ENCODE results near the gene SOX14. TPM values are rescaled to one million over a fixed set of nuclear protein-coding genes. Genes with fewer than 3 reads are reported as not detected.

SOX14 gene
- total RNA-seq, 1 experiment from 2014 or later = not detected

- DNase-seq (ENCODE audit: unreplicated experiment) = no peak
- no TSS peak for BruUV-seq (replicated peaks)
- H3K27me3 Mint-ChIP-seq (ENCODE audit: insufficient read depth, unreplicated experiment) = peaks cover 54% of the 10 kb centered on the region
- H3K27ac Mint-ChIP-seq (ENCODE audit: low read depth, unreplicated experiment) = no peak overlapping the region
- H3K9me3 Mint-ChIP-seq (ENCODE audit: unreplicated experiment) = no peaks in the 10 kb centered on the region
- H3K4me3 Mint-ChIP-seq (ENCODE audit: unreplicated experiment) = no peak overlapping the region
- no peaks in the 10 kb centered on the region for H3K4me1 Mint-ChIP-seq (ENCODE audit: insufficient read depth, unreplicated experiment)
- POLR2A ChIA-PET = no interaction called here
- intact Hi-C loops (cut with micrococcal nuclease) = no loop called here
- no peaks in the 10 kb centered on the region for H3K36me3 Mint-ChIP-seq (ENCODE audit: insufficient read depth, unreplicated experiment)
- CTCF ChIA-PET = no interaction called here
- TF ChIP-seq CTCF (IDR thresholded peaks at IDR 0.05; ENCODE audit: unreplicated experiment) = no peak
Observed at GRCh38 chr3:137770835-137771399, 6.8 kb downstream of the SOX14 start.

GRCh38 chr3:137771401-137772213, 7.5 kb downstream of the SOX14 start:
- no peaks in the 10 kb centered on the region for H3K9me3 Mint-ChIP-seq (ENCODE audit: unreplicated experiment)
- H3K36me3 Mint-ChIP-seq (ENCODE audit: insufficient read depth, unreplicated experiment) = no peaks in the 10 kb centered on the region
- POLR2A ChIA-PET = no interaction called here
- no peak overlapping the region for H3K27ac Mint-ChIP-seq (ENCODE audit: low read depth, unreplicated experiment)
- H3K4me3 Mint-ChIP-seq (ENCODE audit: unreplicated experiment) = no peak overlapping the region
- CTCF ChIA-PET = no interaction called here
- intact Hi-C loops (cut with micrococcal nuclease) = no loop called here
- no peak for DNase-seq (ENCODE audit: unreplicated experiment)
- peaks cover 54% of the 10 kb centered on the region for H3K27me3 Mint-ChIP-seq (ENCODE audit: insufficient read depth, unreplicated experiment)
- BruUV-seq (replicated peaks) = no TSS peak
- TF ChIP-seq CTCF (IDR thresholded peaks at IDR 0.05; ENCODE audit: unreplicated experiment) = no peak
- no peaks in the 10 kb centered on the region for H3K4me1 Mint-ChIP-seq (ENCODE audit: insufficient read depth, unreplicated experiment)

- no peak for TF ChIP-seq CTCF (IDR thresholded peaks at IDR 0.05; ENCODE audit: unreplicated experiment)
- Mint-ChIP-seq H3K27me3 (ENCODE audit: insufficient read depth, unreplicated experiment) (peaks cover 57% of the 10 kb centered on the region), H3K27ac (ENCODE audit: low read depth, unreplicated experiment) (no peak overlapping the region), H3K4me3 (ENCODE audit: unreplicated experiment) (no peak overlapping the region), H3K4me1 (ENCODE audit: insufficient read depth, unreplicated experiment) (no peaks in the 10 kb centered on the region), H3K36me3 (ENCODE audit: insufficient read depth, unreplicated experiment) (no peaks in the 10 kb centered on the region), H3K9me3 (ENCODE audit: unreplicated experiment) (no peaks in the 10 kb centered on the region)
- CTCF ChIA-PET = no interaction called here
- intact Hi-C loops (cut with micrococcal nuclease) = no loop called here
- no TSS peak for BruUV-seq (replicated peaks)
- DNase-seq (ENCODE audit: unreplicated experiment) = no peak
- POLR2A ChIA-PET = no interaction called here
Observed at GRCh38 chr3:137772214-137772955, 8.3 kb downstream of the SOX14 start.

- POLR2A ChIA-PET = no interaction called here
- H3K9me3 Mint-ChIP-seq (ENCODE audit: unreplicated experiment) = no peaks in the 10 kb centered on the region
- H3K4me3 Mint-ChIP-seq (ENCODE audit: unreplicated experiment) = no peak overlapping the region
- no peak for DNase-seq (ENCODE audit: unreplicated experiment)
- H3K27ac Mint-ChIP-seq (ENCODE audit: low read depth, unreplicated experiment) = no peak overlapping the region
- H3K4me1 Mint-ChIP-seq (ENCODE audit: insufficient read depth, unreplicated experiment) = no peaks in the 10 kb centered on the region
- no peaks in the 10 kb centered on the region for H3K36me3 Mint-ChIP-seq (ENCODE audit: insufficient read depth, unreplicated experiment)
- TF ChIP-seq CTCF (IDR thresholded peaks at IDR 0.05; ENCODE audit: unreplicated experiment) = no peak
- intact Hi-C loops (cut with micrococcal nuclease) = no loop called here
- CTCF ChIA-PET = no interaction called here
- peaks cover 31% of the 10 kb centered on the region for H3K27me3 Mint-ChIP-seq (ENCODE audit: insufficient read depth, unreplicated experiment)
- BruUV-seq (replicated peaks) = no TSS peak
Observed at GRCh38 chr3:137778941-137779340, 14.8 kb downstream of the SOX14 start.
